IMR-90 (cell line): Measurements from ENCODE around the gene PIP5K1B.

Experiments
- BHLHE40 ChIP-seq: fragments of 150-350 bp; IDR thresholded peaks from 2 replicates; pipeline ENCODE4 v1.6.1; 2016; ENCODE audit warnings: mild to moderate bottlenecking, low read depth, low read length
- CEBPB ChIP-seq: IDR thresholded peaks from 2 replicates; pipeline ENCODE4 v1.6.1; 2012; ENCODE audit warnings: low read depth, low read length, improper control_type of control experiment
- FOS ChIP-seq: fragments of 150-350 bp; IDR thresholded peaks from 2 replicates; pipeline ENCODE4 v1.6.1; 2016; ENCODE audit warnings: low read depth, low read length
- MAFK ChIP-seq: IDR thresholded peaks from 2 replicates; pipeline ENCODE4 v1.6.1; 2012; ENCODE audit warnings: low read depth, low read length, improper control_type of control experiment
- MAZ ChIP-seq: IDR thresholded peaks from 2 replicates; pipeline ENCODE4 v1.6.1; 2012; ENCODE audit warnings: low read depth, mild to moderate bottlenecking, low read length, improper control_type of control experiment, moderate library complexity, borderline replicate concordance
- POLR2A ChIP-seq: IDR thresholded peaks from 2 replicates; pipeline ENCODE4 v1.6.1; 2012; ENCODE audit warnings: mild to moderate bottlenecking, low read depth, low read length
- RCOR1 ChIP-seq: IDR thresholded peaks from 2 replicates; pipeline ENCODE4 v1.6.1; 2012; ENCODE audit warnings: mild to moderate bottlenecking, low read length, improper control_type of control experiment; ENCODE audit not compliant: insufficient replicate concordance
- RFX5 ChIP-seq: IDR thresholded peaks from 2 replicates; pipeline ENCODE4 v1.8.0; 2012; ENCODE audit warnings: low read depth, mild to moderate bottlenecking, low read length, moderate library complexity
- USF2 ChIP-seq: fragments of 150-350 bp; IDR thresholded peaks from 2 replicates; pipeline ENCODE4 v1.6.1; 2017; ENCODE audit warnings: mild to moderate bottlenecking, antibody characterized with exemption, low read length, low read depth
- TF ChIP-seq, protein P1 (sequence below): conservative IDR thresholded peaks from 2 replicates; pipeline ENCODE4 v1.5.1; 2012; ENCODE audit warnings: mild to moderate bottlenecking, low read depth, low read length, improper control_type of control experiment

DNA sequence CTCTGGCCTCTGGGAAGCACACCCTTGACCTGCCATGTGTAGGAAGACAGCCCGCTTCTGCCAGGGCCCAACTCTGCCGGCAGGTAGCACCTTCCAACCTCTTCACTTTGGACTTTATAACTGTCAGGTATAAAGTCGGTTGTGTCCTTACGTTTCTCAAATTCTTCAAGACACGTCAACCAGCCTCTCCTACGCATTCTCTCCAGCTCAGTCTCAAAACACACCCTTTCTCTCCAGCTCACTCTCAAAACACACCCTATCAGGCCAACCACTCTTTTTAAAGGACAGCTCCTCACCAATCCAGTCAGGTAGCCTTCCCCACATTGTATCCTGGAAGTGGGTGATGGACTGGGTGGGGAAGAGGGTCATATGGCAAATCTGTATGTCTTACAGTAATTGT lies 344.1 kb downstream of the PIP5K1B start:
- no peak for TF ChIP-seq POLR2A
- TF ChIP-seq, protein P1, sequence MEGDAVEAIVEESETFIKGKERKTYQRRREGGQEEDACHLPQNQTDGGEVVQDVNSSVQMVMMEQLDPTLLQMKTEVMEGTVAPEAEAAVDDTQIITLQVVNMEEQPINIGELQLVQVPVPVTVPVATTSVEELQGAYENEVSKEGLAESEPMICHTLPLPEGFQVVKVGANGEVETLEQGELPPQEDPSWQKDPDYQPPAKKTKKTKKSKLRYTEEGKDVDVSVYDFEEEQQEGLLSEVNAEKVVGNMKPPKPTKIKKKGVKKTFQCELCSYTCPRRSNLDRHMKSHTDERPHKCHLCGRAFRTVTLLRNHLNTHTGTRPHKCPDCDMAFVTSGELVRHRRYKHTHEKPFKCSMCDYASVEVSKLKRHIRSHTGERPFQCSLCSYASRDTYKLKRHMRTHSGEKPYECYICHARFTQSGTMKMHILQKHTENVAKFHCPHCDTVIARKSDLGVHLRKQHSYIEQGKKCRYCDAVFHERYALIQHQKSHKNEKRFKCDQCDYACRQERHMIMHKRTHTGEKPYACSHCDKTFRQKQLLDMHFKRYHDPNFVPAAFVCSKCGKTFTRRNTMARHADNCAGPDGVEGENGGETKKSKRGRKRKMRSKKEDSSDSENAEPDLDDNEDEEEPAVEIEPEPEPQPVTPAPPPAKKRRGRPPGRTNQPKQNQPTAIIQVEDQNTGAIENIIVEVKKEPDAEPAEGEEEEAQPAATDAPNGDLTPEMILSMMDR, result no peak
- TF ChIP-seq MAFK, result no peak
- TF ChIP-seq MAZ, result no peak
- TF ChIP-seq FOS, result no peak
- no peak for TF ChIP-seq USF2
- TF ChIP-seq RCOR1, result no peak
- TF ChIP-seq RFX5, result no peak
- TF ChIP-seq CEBPB, result no peak
- TF ChIP-seq BHLHE40, result no peak
